Parathyroid adenoma (tissue), 2 donors: ENCODE results near the gene CCDC92B.
"Not testable (repeated sequence)": the region's sequence is repeated elsewhere in the genome, so short reads cannot be mapped to it uniquely, and the experiment has no call there.

Source experiments
- H2AFZ ChIP-seq: fragments of 300-600 bp; sonication (generic); one replicate; pipeline ENCODE4 v1.7.0; 2017; ENCODE audit warnings: antibody characterized with exemption, mild to moderate bottlenecking
- H3K27ac ChIP-seq: fragments of 300-600 bp; sonication (generic); one replicate; pipeline ENCODE4 v1.7.0; 2017
- H3K27me3 ChIP-seq: fragments of 300-600 bp; sonication (generic); one replicate; pipeline ENCODE4 v1.7.0; 2017; ENCODE audit warnings: low read length; ENCODE audit not compliant: control insufficient read depth, insufficient read depth
- H3K36me3 ChIP-seq: fragments of 300-600 bp; sonication (generic); one replicate; pipeline ENCODE4 v1.7.0; 2017; ENCODE audit warnings: low read length; ENCODE audit not compliant: control insufficient read depth, insufficient read depth
- H3K4me1 ChIP-seq: fragments of 300-600 bp; sonication (generic); one replicate; pipeline ENCODE4 v1.7.0; 2017; ENCODE audit warnings: control low read depth
- H3K4me2 ChIP-seq: fragments of 300-600 bp; sonication (generic); one replicate; pipeline ENCODE4 v1.7.0; 2017; ENCODE audit warnings: low read length
- H3K4me3 ChIP-seq: fragments of 300-600 bp; sonication (generic); one replicate; pipeline ENCODE4 v1.7.0; 2017; ENCODE audit warnings: low read depth, low read length
- H3K79me2 ChIP-seq: fragments of 300-600 bp; sonication (generic); one replicate; pipeline ENCODE4 v1.7.0; 2017; ENCODE audit warnings: control low read depth
- H3K9ac ChIP-seq: fragments of 300-600 bp; sonication (generic); one replicate; pipeline ENCODE4 v1.7.0; 2017; ENCODE audit warnings: mild to moderate bottlenecking
- H3K9me3 ChIP-seq: fragments of 300-600 bp; sonication (generic); one replicate; pipeline ENCODE4 v1.7.0; 2017; ENCODE audit warnings: low read length; ENCODE audit not compliant: control insufficient read depth
- CTCF ChIP-seq: fragments of 300-600 bp; sonication (generic); IDR thresholded peaks from one replicate; pipeline ENCODE4 v1.7.0; 2017; ENCODE audit warnings: antibody characterized with exemption, mild to moderate bottlenecking
- donor health status: primary hyperparathyroidism.

Gene CCDC92B

GRCh38 chr17:2782055-2782454 lies 32.6 kb upstream of the CCDC92B start:
- Histone ChIP-seq H3K4me3 (no peak overlapping the region), H3K9me3 (no peaks in the 10 kb centered on the region), H3K27ac (no peak overlapping the region), H3K4me1 (no peaks in the 10 kb centered on the region), H3K36me3 (no peaks in the 10 kb centered on the region), H3K27me3 (no peaks in the 10 kb centered on the region), H3K4me2 (no peak overlapping the region), H2AFZ (no peak overlapping the region), H3K79me2 (no peaks in the 10 kb centered on the region), H3K9ac (no peak overlapping the region)
- no peak for TF ChIP-seq CTCF

GRCh38 chr17:2781598-2781997 lies 32.1 kb upstream of the CCDC92B start:
- H3K4me3 ChIP-seq, H3K27ac ChIP-seq, H3K9ac ChIP-seq, H3K36me3 ChIP-seq, H3K4me1 ChIP-seq, H3K4me2 ChIP-seq, H2AFZ ChIP-seq, H3K9me3 ChIP-seq, H3K79me2 ChIP-seq, H3K27me3 ChIP-seq: not testable (repeated sequence)

- H3K4me2 ChIP-seq, result no peak overlapping the region
- H2AFZ ChIP-seq, result no peak overlapping the region
- no peak overlapping the region for H3K27ac ChIP-seq
- H3K4me3 ChIP-seq, result no peak overlapping the region
- H3K4me1 ChIP-seq, result no peaks in the 10 kb centered on the region
- TF ChIP-seq CTCF, result no peak
- H3K9ac ChIP-seq, result no peak overlapping the region
- no peaks in the 10 kb centered on the region for H3K27me3 ChIP-seq
- no peaks in the 10 kb centered on the region for H3K9me3 ChIP-seq
- no peaks in the 10 kb centered on the region for H3K79me2 ChIP-seq
- no peaks in the 10 kb centered on the region for H3K36me3 ChIP-seq
Measured at GRCh38 chr17:2780931-2781454, 31.5 kb upstream of the CCDC92B start.

- Histone ChIP-seq H2AFZ (no peak overlapping the region), H3K27me3 (no peaks in the 10 kb centered on the region), H3K4me1 (no peaks in the 10 kb centered on the region), H3K79me2 (no peaks in the 10 kb centered on the region), H3K27ac (no peak overlapping the region), H3K9ac (no peak overlapping the region), H3K36me3 (no peaks in the 10 kb centered on the region), H3K9me3 (no peaks in the 10 kb centered on the region), H3K4me2 (no peak overlapping the region), H3K4me3 (no peak overlapping the region)
- TF ChIP-seq CTCF, result no peak
Measured at GRCh38 chr17:2780256-2780655, 30.8 kb upstream of the CCDC92B start.

- no peak overlapping the region for H3K9ac ChIP-seq
- H3K36me3 ChIP-seq, result no peaks in the 10 kb centered on the region
- TF ChIP-seq CTCF, result no peak
- H3K27me3 ChIP-seq, result no peaks in the 10 kb centered on the region
- H3K4me2 ChIP-seq, result no peak overlapping the region
- H3K27ac ChIP-seq, result no peak overlapping the region
- no peaks in the 10 kb centered on the region for H3K9me3 ChIP-seq
- H3K79me2 ChIP-seq, result no peaks in the 10 kb centered on the region
- H2AFZ ChIP-seq, result no peak overlapping the region
- H3K4me3 ChIP-seq, result no peak overlapping the region
- no peaks in the 10 kb centered on the region for H3K4me1 ChIP-seq
Measured at GRCh38 chr17:2779545-2779944, 30.1 kb upstream of the CCDC92B start.
